A673 (cell line): ENCODE measurements around the gene ZNF718. TPM values are rescaled to one million over a fixed set of nuclear protein-coding genes. Genes with fewer than 3 reads are reported as not detected.
A peak's percentile ranks its signal among the peaks of the same experiment; 100 is the strongest.

Source experiments
- BruUV-seq: library from RNA; stranded (reverse); fragments of 400-500 nt; replicated peaks from 2 replicates; lab custom pipeline; 2021; lab: Mats Ljungman, UMichigan
- CTCF ChIA-PET: fragments of 300-600 bp; sonication (Branson Sonifier 250); formaldehyde crosslinking; loops from one replicate; lab custom pipeline; 2022; ENCODE audit warnings: antibody characterized with exemption; lab: Charles Lee
- POLR2A ChIA-PET: fragments of 300-600 bp; sonication (Branson Sonifier 250); formaldehyde crosslinking; loops from one replicate; lab custom pipeline; 2022; ENCODE audit warnings: antibody characterized with exemption; ENCODE audit not compliant: low non-redundant PET; lab: Charles Lee
- DNase-seq: peaks from one replicate; pipeline ENCODE4 v3.0.0-alpha.2; 2015; ENCODE audit warnings: low spot score
- H3K27ac ChIP-seq: fragments of 200-600 bp; sonication (generic); 2 replicates; pipeline ENCODE4 v1.5.1; 2016; ENCODE audit warnings: mixed run types, low read depth, mild to moderate bottlenecking, mixed read lengths, antibody characterized with exemption, low read length; ENCODE audit not compliant: poor library complexity, severe bottlenecking
- H3K27me3 ChIP-seq: fragments of 200-600 bp; sonication (generic); replicated peaks from 2 replicates; pipeline ENCODE4 v1.6.1; 2017; ENCODE audit warnings: mixed run types, low read depth, mild to moderate bottlenecking, mixed read lengths, antibody characterized with exemption, low read length; ENCODE audit not compliant: insufficient read depth, poor library complexity
- H3K36me3 ChIP-seq: fragments of 200-600 bp; sonication (generic); 2 replicates; pipeline ENCODE4 v1.6.1; 2016; ENCODE audit warnings: mixed run types, mild to moderate bottlenecking, mixed read lengths, antibody characterized with exemption, low read length; ENCODE audit not compliant: insufficient read depth, poor library complexity, severe bottlenecking
- H3K4me1 ChIP-seq: fragments of 200-600 bp; sonication (generic); 2 replicates; pipeline ENCODE4 v1.6.1; 2017; ENCODE audit warnings: mixed run types, mild to moderate bottlenecking, mixed read lengths, antibody characterized with exemption, low read length; ENCODE audit not compliant: insufficient read depth, poor library complexity, severe bottlenecking
- H3K4me3 ChIP-seq: fragments of 200-600 bp; sonication (generic); 2 replicates; pipeline ENCODE4 v1.5.1; 2016; ENCODE audit warnings: low read depth, mixed run types, mild to moderate bottlenecking, mixed read lengths, low read length; ENCODE audit not compliant: poor library complexity, severe bottlenecking
- H3K9me3 ChIP-seq: fragments of 200-600 bp; sonication (generic); 2 replicates; pipeline ENCODE4 v1.6.1; 2016; ENCODE audit warnings: mixed run types, low read depth, mild to moderate bottlenecking, mixed read lengths, antibody characterized with exemption, low read length; ENCODE audit not compliant: poor library complexity, severe bottlenecking
- EZH2 ChIP-seq: fragments of 200-600 bp; sonication (generic); IDR thresholded peaks from 2 replicates; pipeline ENCODE4 v1.6.1; 2017; ENCODE audit warnings: borderline replicate concordance, low read depth, mild to moderate bottlenecking, mixed read lengths, antibody characterized with exemption, low read length; ENCODE audit not compliant: poor library complexity, severe bottlenecking
- intact Hi-C: fragments of 100-400 bp; cut with micrococcal nuclease; formaldehyde crosslinking; loops from one replicate; pipeline ENCODE4 v1.10.0; 2022; ENCODE audit not compliant: unreplicated experiment
- total RNA-seq: library from RNA; stranded (reverse); gene quantifications from 2 replicates; pipeline ENCODE4 v1.2.3, GENCODE V29; 2021
- TF ChIP-seq, protein P1 (sequence below): fragments of 300-800, 200-600 bp; sonication (generic); conservative IDR thresholded peaks from 2 replicates; pipeline ENCODE4 v1.5.1; 2017; ENCODE audit warnings: low read depth, mild to moderate bottlenecking, antibody characterized with exemption, low read length, moderate library complexity, mixed read lengths

The ZNF718 gene
- total RNA-seq, 1 experiment from 2014 or later: 9.2 TPM

DNA sequence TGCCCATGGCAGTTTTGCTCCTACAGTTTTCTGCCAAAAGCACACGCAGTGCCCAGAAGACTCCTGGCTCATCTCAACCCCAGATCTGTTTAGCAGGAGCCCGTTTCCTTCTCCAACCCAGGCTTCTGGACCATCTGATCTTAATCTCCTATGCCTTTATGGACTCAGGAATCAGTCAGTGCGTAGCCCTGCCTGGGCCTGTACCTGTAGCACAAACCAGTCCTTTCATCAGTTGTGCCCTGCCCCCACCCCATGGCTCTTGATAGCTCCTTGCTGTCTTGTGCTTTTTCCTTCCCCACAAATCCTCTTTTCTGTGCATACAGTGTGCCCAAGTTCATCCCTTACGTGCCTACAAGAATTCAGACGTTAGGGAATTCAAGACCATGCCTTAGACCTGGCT, 1.5 kb downstream of the ZNF718 start:
- BruUV-seq: no TSS peak
- Histone ChIP-seq H3K9me3 (peaks cover 16% of the 10 kb centered on the region), H3K4me1 (no peaks in the 10 kb centered on the region), H3K4me3 (peak overlapping the region; percentile 64), H3K36me3 (peaks cover 13% of the 10 kb centered on the region), H3K27me3 (no peaks in the 10 kb centered on the region), H3K27ac (peak overlapping the region; percentile 89)
- peak; percentile 30 for DNase-seq
- POLR2A ChIA-PET: no interaction called here
- TF ChIP-seq EZH2: no peak
- TF ChIP-seq, protein P1, sequence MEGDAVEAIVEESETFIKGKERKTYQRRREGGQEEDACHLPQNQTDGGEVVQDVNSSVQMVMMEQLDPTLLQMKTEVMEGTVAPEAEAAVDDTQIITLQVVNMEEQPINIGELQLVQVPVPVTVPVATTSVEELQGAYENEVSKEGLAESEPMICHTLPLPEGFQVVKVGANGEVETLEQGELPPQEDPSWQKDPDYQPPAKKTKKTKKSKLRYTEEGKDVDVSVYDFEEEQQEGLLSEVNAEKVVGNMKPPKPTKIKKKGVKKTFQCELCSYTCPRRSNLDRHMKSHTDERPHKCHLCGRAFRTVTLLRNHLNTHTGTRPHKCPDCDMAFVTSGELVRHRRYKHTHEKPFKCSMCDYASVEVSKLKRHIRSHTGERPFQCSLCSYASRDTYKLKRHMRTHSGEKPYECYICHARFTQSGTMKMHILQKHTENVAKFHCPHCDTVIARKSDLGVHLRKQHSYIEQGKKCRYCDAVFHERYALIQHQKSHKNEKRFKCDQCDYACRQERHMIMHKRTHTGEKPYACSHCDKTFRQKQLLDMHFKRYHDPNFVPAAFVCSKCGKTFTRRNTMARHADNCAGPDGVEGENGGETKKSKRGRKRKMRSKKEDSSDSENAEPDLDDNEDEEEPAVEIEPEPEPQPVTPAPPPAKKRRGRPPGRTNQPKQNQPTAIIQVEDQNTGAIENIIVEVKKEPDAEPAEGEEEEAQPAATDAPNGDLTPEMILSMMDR: no peak
- CTCF ChIA-PET: no interaction called here
- intact Hi-C loops: no loop called here

DNA sequence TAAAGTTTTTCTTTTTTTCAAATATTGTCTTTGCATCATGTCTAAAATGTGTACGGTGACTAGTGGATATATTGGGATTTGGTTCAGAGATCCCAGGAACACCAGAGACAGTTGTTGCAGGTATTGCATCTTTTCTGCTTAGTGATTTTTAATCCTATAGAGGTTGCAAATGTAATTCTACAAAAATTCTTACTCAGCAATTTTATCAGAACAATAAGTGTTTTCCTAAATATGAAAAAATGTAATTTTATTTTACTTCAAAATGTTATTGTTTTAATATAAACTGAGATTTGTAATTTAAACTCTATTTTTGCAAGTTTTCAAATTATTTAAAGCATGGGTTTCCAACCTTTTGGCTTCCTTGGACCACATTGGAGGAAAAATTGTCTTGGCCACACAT, 8.2 kb downstream of the ZNF718 start:
- no peak overlapping the region for H3K27ac ChIP-seq
- no peaks in the 10 kb centered on the region for H3K4me1 ChIP-seq
- POLR2A ChIA-PET: no interaction called here
- no TSS peak for BruUV-seq
- intact Hi-C loops: no loop called here
- peaks cover 45% of the 10 kb centered on the region for H3K36me3 ChIP-seq
- no peak overlapping the region for H3K4me3 ChIP-seq
- DNase-seq: no peak
- H3K9me3 ChIP-seq: peaks cover 43% of the 10 kb centered on the region
- TF ChIP-seq, protein P1: no peak
- no peak for TF ChIP-seq EZH2
- CTCF ChIA-PET: no interaction called here
- H3K27me3 ChIP-seq: no peaks in the 10 kb centered on the region

DNA sequence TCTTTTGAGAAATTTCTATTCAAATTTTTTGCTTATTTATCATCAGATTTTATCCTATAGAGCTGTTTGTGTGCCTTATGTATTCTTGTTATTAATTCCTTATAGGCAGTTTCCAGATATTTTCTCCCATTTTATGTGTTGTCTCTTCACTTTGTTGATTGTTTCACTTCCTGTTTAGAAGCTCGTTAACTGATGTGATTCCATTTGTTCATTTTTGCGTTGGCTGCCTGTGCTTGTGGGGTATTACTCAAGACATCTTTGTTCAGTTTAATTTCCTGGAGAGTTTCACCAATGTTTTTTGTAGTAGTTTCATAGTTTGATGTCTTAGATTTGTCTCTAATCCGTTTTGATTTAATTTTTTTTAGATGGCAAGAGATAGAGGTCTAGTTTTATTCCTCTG, 14.6 kb downstream of the ZNF718 start:
- peaks cover 84% of the 10 kb centered on the region for H3K36me3 ChIP-seq
- H3K27me3 ChIP-seq: no peaks in the 10 kb centered on the region
- ChIA-PET CTCF (no interaction called here), POLR2A (no interaction called here)
- no peaks in the 10 kb centered on the region for H3K4me1 ChIP-seq
- intact Hi-C loops: no loop called here
- BruUV-seq: no TSS peak
- TF ChIP-seq, protein P1: no peak
- TF ChIP-seq EZH2: no peak
- no peak overlapping the region for H3K4me3 ChIP-seq
- no peak overlapping the region for H3K27ac ChIP-seq
- DNase-seq: no peak
- H3K9me3 ChIP-seq: peaks cover 91% of the 10 kb centered on the region
